HEK293 (cell line): ENCODE data around the gene MSANTD1.

ENCODE experiments used
- ZNF311 ChIP-seq: fragments of 450-650 bp; formaldehyde crosslinking; IDR thresholded peaks from 2 replicates; pipeline ENCODE4 v1.5.1; 2017; ENCODE audit warnings: missing biosample characterization, missing genetic modification characterization, borderline replicate concordance
- ZNF423 ChIP-seq: fragments of 450-650 bp; formaldehyde crosslinking; IDR thresholded peaks from 2 replicates; pipeline ENCODE4 v1.5.1; 2016; ENCODE audit warnings: missing biosample characterization, missing genetic modification characterization
- ZNF747 ChIP-seq: fragments of 450-650 bp; formaldehyde crosslinking; IDR thresholded peaks from 2 replicates; pipeline ENCODE4 v1.5.1; 2016; ENCODE audit warnings: missing biosample characterization, missing genetic modification characterization
- ZNF785 ChIP-seq: fragments of 450-650 bp; formaldehyde crosslinking; IDR thresholded peaks from 2 replicates; pipeline ENCODE4 v1.5.1; 2016; ENCODE audit warnings: missing biosample characterization, missing genetic modification characterization
- TF ChIP-seq, protein P1 (sequence below): fragments of 450-650 bp; formaldehyde crosslinking; IDR thresholded peaks from 2 replicates; pipeline ENCODE4 v1.5.1; 2016; ENCODE audit warnings: missing biosample characterization, missing genetic modification characterization
- TF ChIP-seq, protein P2 (sequence below): fragments of 450-650 bp; formaldehyde crosslinking; optimal IDR thresholded peaks from 2 replicates; pipeline ENCODE3; 2016; ENCODE audit warnings: missing biosample characterization, mild to moderate bottlenecking, missing genetic modification characterization
- TF ChIP-seq, protein P3 (sequence below): fragments of 450-650 bp; formaldehyde crosslinking; IDR thresholded peaks from 2 replicates; pipeline ENCODE4 v1.5.1; 2016; ENCODE audit warnings: missing biosample characterization, missing genetic modification characterization
- TF ChIP-seq, protein P4 (sequence below): fragments of 450-650 bp; formaldehyde crosslinking; IDR thresholded peaks from 2 replicates; pipeline ENCODE4 v1.5.1; 2016; ENCODE audit warnings: missing biosample characterization, missing genetic modification characterization
- TF ChIP-seq, protein P5 (sequence below): fragments of 450-650 bp; formaldehyde crosslinking; IDR thresholded peaks from 2 replicates; pipeline ENCODE4 v1.5.1; 2017; ENCODE audit warnings: missing biosample characterization, missing genetic modification characterization
- TF ChIP-seq, protein P6 (sequence below): fragments of 450-650 bp; formaldehyde crosslinking; IDR thresholded peaks from 2 replicates; pipeline ENCODE4 v1.5.1; 2016; ENCODE audit warnings: missing biosample characterization, missing genetic modification characterization
- TF ChIP-seq, protein P7 (sequence below): sonication (generic); formaldehyde crosslinking; IDR thresholded peaks from 2 replicates; pipeline ENCODE4 v1.8.1; 2022; ENCODE audit warnings: mild to moderate bottlenecking, moderate library complexity, missing genetic modification reagents
- TF ChIP-seq, protein P8 (sequence below): fragments of 450-650 bp; formaldehyde crosslinking; IDR thresholded peaks from 2 replicates; pipeline ENCODE4 v1.5.1; 2016; ENCODE audit warnings: missing biosample characterization, missing genetic modification characterization
- TF ChIP-seq, protein P9 (sequence below): fragments of 450-650 bp; formaldehyde crosslinking; conservative IDR thresholded peaks from 2 replicates; pipeline ENCODE4 v1.5.1; 2016; ENCODE audit warnings: low read depth, missing biosample characterization, missing genetic modification characterization

DNA sequence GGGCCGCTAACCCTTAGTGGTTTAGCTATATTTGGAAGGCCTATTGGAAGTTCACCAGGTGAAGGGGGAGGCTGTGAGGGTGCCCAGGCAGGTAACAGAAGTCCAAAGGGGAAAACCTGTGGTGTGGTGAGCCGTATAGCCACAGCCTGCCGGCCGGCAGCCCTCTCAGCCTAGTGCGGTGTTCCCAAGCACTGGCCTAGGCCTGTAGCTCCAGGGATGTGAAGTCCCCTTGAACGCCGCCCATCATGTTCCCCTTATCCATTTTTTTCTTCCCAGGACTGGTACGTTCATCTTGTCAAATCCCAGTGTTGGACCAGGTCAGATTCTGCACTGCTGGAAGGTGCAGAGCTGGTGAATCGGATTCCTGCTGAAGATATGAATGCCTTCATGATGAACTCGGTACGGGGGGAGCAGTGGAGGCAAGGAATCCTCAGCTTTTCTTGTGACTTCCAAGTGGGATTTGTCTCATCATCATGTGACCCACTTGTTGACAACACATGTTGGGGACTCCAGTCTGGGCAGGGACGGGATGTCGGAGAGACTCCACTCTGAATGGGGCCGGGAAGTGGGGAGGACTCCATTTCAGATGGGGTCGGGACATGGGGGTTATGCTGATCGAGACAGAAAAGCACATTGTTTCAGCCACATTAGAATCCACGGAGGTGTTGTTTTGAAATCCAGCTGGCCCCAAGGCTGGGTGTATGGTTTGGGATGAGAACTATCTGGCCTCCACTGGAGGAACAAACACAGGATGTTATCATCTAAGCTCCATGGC is 39.2 kb upstream of the MSANTD1 start:
- TF ChIP-seq, protein P1, sequence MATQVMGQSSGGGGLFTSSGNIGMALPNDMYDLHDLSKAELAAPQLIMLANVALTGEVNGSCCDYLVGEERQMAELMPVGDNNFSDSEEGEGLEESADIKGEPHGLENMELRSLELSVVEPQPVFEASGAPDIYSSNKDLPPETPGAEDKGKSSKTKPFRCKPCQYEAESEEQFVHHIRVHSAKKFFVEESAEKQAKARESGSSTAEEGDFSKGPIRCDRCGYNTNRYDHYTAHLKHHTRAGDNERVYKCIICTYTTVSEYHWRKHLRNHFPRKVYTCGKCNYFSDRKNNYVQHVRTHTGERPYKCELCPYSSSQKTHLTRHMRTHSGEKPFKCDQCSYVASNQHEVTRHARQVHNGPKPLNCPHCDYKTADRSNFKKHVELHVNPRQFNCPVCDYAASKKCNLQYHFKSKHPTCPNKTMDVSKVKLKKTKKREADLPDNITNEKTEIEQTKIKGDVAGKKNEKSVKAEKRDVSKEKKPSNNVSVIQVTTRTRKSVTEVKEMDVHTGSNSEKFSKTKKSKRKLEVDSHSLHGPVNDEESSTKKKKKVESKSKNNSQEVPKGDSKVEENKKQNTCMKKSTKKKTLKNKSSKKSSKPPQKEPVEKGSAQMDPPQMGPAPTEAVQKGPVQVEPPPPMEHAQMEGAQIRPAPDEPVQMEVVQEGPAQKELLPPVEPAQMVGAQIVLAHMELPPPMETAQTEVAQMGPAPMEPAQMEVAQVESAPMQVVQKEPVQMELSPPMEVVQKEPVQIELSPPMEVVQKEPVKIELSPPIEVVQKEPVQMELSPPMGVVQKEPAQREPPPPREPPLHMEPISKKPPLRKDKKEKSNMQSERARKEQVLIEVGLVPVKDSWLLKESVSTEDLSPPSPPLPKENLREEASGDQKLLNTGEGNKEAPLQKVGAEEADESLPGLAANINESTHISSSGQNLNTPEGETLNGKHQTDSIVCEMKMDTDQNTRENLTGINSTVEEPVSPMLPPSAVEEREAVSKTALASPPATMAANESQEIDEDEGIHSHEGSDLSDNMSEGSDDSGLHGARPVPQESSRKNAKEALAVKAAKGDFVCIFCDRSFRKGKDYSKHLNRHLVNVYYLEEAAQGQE (tag by site-specific recombination), result no peak
- TF ChIP-seq, protein P2, sequence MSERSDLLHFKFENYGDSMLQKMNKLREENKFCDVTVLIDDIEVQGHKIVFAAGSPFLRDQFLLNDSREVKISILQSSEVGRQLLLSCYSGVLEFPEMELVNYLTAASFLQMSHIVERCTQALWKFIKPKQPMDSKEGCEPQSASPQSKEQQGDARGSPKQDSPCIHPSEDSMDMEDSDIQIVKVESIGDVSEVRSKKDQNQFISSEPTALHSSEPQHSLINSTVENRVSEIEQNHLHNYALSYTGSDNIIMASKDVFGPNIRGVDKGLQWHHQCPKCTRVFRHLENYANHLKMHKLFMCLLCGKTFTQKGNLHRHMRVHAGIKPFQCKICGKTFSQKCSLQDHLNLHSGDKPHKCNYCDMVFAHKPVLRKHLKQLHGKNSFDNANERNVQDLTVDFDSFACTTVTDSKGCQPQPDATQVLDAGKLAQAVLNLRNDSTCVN (tag by site-specific recombination), result no peak
- TF ChIP-seq ZNF311 (tag by site-specific recombination), result no peak
- TF ChIP-seq, protein P3, sequence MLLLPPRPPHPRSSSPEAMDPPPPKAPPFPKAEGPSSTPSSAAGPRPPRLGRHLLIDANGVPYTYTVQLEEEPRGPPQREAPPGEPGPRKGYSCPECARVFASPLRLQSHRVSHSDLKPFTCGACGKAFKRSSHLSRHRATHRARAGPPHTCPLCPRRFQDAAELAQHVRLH (tag by site-specific recombination), result no peak
- TF ChIP-seq, protein P4, sequence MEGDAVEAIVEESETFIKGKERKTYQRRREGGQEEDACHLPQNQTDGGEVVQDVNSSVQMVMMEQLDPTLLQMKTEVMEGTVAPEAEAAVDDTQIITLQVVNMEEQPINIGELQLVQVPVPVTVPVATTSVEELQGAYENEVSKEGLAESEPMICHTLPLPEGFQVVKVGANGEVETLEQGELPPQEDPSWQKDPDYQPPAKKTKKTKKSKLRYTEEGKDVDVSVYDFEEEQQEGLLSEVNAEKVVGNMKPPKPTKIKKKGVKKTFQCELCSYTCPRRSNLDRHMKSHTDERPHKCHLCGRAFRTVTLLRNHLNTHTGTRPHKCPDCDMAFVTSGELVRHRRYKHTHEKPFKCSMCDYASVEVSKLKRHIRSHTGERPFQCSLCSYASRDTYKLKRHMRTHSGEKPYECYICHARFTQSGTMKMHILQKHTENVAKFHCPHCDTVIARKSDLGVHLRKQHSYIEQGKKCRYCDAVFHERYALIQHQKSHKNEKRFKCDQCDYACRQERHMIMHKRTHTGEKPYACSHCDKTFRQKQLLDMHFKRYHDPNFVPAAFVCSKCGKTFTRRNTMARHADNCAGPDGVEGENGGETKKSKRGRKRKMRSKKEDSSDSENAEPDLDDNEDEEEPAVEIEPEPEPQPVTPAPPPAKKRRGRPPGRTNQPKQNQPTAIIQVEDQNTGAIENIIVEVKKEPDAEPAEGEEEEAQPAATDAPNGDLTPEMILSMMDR, result no peak
- TF ChIP-seq ZNF423, result no peak
- TF ChIP-seq, protein P5, sequence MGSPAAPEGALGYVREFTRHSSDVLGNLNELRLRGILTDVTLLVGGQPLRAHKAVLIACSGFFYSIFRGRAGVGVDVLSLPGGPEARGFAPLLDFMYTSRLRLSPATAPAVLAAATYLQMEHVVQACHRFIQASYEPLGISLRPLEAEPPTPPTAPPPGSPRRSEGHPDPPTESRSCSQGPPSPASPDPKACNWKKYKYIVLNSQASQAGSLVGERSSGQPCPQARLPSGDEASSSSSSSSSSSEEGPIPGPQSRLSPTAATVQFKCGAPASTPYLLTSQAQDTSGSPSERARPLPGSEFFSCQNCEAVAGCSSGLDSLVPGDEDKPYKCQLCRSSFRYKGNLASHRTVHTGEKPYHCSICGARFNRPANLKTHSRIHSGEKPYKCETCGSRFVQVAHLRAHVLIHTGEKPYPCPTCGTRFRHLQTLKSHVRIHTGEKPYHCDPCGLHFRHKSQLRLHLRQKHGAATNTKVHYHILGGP (tag by site-specific recombination), result no peak
- TF ChIP-seq, protein P6, sequence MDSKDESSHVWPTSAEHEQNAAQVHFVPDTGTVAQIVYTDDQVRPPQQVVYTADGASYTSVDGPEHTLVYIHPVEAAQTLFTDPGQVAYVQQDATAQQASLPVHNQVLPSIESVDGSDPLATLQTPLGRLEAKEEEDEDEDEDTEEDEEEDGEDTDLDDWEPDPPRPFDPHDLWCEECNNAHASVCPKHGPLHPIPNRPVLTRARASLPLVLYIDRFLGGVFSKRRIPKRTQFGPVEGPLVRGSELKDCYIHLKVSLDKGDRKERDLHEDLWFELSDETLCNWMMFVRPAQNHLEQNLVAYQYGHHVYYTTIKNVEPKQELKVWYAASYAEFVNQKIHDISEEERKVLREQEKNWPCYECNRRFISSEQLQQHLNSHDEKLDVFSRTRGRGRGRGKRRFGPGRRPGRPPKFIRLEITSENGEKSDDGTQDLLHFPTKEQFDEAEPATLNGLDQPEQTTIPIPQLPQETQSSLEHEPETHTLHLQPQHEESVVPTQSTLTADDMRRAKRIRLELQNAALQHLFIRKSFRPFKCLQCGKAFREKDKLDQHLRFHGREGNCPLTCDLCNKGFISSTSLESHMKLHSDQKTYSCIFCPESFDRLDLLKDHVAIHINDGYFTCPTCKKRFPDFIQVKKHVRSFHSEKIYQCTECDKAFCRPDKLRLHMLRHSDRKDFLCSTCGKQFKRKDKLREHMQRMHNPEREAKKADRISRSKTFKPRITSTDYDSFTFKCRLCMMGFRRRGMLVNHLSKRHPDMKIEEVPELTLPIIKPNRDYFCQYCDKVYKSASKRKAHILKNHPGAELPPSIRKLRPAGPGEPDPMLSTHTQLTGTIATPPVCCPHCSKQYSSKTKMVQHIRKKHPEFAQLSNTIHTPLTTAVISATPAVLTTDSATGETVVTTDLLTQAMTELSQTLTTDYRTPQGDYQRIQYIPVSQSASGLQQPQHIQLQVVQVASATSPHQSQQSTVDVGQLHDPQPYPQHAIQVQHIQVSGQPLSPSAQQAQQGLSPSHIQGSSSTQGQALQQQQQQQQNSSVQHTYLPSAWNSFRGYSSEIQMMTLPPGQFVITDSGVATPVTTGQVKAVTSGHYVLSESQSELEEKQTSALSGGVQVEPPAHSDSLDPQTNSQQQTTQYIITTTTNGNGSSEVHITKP (tag by site-specific recombination), result no peak
- no peak for TF ChIP-seq ZNF785
- TF ChIP-seq, protein P7, sequence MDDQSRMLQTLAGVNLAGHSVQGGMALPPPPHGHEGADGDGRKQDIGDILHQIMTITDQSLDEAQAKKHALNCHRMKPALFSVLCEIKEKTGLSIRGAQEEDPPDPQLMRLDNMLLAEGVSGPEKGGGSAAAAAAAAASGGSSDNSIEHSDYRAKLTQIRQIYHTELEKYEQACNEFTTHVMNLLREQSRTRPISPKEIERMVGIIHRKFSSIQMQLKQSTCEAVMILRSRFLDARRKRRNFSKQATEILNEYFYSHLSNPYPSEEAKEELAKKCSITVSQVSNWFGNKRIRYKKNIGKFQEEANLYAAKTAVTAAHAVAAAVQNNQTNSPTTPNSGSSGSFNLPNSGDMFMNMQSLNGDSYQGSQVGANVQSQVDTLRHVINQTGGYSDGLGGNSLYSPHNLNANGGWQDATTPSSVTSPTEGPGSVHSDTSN (CRISPR knock-in tag), result no peak
- TF ChIP-seq ZNF747 (tag by site-specific recombination), result no peak
- TF ChIP-seq, protein P8, sequence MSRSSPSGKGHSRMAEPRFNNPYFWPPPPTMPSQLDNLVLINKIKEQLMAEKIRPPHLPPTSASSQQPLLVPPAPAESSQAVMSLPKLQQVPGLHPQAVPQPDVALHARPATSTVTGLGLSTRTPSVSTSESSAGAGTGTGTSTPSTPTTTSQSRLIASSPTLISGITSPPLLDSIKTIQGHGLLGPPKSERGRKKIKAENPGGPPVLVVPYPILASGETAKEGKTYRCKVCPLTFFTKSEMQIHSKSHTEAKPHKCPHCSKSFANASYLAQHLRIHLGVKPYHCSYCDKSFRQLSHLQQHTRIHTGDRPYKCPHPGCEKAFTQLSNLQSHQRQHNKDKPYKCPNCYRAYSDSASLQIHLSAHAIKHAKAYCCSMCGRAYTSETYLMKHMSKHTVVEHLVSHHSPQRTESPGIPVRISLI (tag by site-specific recombination), result no peak
- TF ChIP-seq, protein P9, sequence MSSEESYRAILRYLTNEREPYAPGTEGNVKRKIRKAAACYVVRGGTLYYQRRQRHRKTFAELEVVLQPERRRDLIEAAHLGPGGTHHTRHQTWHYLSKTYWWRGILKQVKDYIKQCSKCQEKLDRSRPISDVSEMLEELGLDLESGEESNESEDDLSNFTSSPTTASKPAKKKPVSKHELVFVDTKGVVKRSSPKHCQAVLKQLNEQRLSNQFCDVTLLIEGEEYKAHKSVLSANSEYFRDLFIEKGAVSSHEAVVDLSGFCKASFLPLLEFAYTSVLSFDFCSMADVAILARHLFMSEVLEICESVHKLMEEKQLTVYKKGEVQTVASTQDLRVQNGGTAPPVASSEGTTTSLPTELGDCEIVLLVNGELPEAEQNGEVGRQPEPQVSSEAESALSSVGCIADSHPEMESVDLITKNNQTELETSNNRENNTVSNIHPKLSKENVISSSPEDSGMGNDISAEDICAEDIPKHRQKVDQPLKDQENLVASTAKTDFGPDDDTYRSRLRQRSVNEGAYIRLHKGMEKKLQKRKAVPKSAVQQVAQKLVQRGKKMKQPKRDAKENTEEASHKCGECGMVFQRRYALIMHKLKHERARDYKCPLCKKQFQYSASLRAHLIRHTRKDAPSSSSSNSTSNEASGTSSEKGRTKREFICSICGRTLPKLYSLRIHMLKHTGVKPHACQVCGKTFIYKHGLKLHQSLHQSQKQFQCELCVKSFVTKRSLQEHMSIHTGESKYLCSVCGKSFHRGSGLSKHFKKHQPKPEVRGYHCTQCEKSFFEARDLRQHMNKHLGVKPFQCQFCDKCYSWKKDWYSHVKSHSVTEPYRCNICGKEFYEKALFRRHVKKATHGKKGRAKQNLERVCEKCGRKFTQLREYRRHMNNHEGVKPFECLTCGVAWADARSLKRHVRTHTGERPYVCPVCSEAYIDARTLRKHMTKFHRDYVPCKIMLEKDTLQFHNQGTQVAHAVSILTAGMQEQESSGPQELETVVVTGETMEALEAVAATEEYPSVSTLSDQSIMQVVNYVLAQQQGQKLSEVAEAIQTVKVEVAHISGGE (tag by site-specific recombination), result no peak
